H1 (cell line): ENCODE measurements around the gene NEURL4. TPM values are rescaled to one million over a fixed set of nuclear protein-coding genes. Genes with fewer than 3 reads are reported as not detected.

Source experiments
- CTCF ChIA-PET: fragments of 300-600 bp; sonication (Branson Sonifier 250); formaldehyde crosslinking; loops from one replicate; lab custom pipeline; 2021; ENCODE audit not compliant: partially characterized antibody; lab: Charles Lee
- POLR2A ChIA-PET: fragments of 300-600 bp; sonication (Branson Sonifier 250); formaldehyde crosslinking; loops from one replicate; lab custom pipeline; 2021; ENCODE audit warnings: inconsistent platforms; ENCODE audit not compliant: partially characterized antibody; lab: Charles Lee
- DNase-seq, 2 experiments: peaks; one replicate each; pipeline versions ENCODE4 v3.0.0 to v3.0.0-alpha.2; 2010 to 2022; ENCODE audit warnings: low spot score in 2 of 2, low read depth in 1 of 2, mixed read lengths in 1 of 2
- FAIRE-seq: peaks from 2 replicates; lab custom pipeline; 2011; peaks lifted over from hg19 to GRCh38; lab: Jason Lieb, UNC
- H2AFZ ChIP-seq: 2 replicates; pipeline ENCODE4 v1.8.1; 2012; ENCODE audit warnings: low read length, inconsistent platforms
- H2AK5ac ChIP-seq: 2 replicates; pipeline ENCODE4 v1.6.1; 2013; ENCODE audit warnings: low read depth, low read length
- H2BK120ac ChIP-seq: replicated peaks from 2 replicates; pipeline ENCODE3; 2013; ENCODE audit warnings: low read depth, low read length, inconsistent platforms
- H2BK12ac ChIP-seq: 2 replicates; pipeline ENCODE4 v1.6.1; 2013; ENCODE audit warnings: low read depth, low read length
- H2BK15ac ChIP-seq: 2 replicates; pipeline ENCODE4 v1.6.1; 2013; ENCODE audit warnings: low read length
- H2BK20ac ChIP-seq: 2 replicates; pipeline ENCODE4 v1.6.1; 2013; ENCODE audit warnings: low read length
- H2BK5ac ChIP-seq: 2 replicates; pipeline ENCODE4 v1.6.1; 2013; ENCODE audit warnings: low read depth, low read length
- H3K14ac ChIP-seq: 2 replicates; pipeline ENCODE4 v1.6.1; 2013; ENCODE audit warnings: inconsistent platforms; ENCODE audit not compliant: insufficient read length
- H3K18ac ChIP-seq: 2 replicates; pipeline ENCODE4 v1.6.1; 2013; ENCODE audit warnings: low read length; ENCODE audit errors: extremely low read depth
- H3K23ac ChIP-seq: 2 replicates; pipeline ENCODE4 v1.6.1; 2013; ENCODE audit warnings: inconsistent platforms; ENCODE audit not compliant: insufficient read length
- H3K23me2 ChIP-seq: 2 replicates; pipeline ENCODE4 v1.6.1; 2013; ENCODE audit warnings: low read depth, low read length
- H3K27ac ChIP-seq: 2 replicates; pipeline ENCODE4 v1.6.1; 2011; ENCODE audit warnings: low read depth, low read length, inconsistent platforms
- H3K27me3 ChIP-seq, 4 experiments: replicated peaks in 1 of 4; 1 replicate in 1 of 4; 2 replicates in 3 of 4; pipeline versions ENCODE4 v1.6.1 to v1.8.1; 2011 to 2013; ENCODE audit warnings: low read length in 3 of 4, mild to moderate bottlenecking in 3 of 4, inconsistent platforms in 2 of 4, mixed read lengths in 2 of 4, moderate library complexity in 1 of 4; ENCODE audit not compliant: control insufficient read depth in 3 of 4, insufficient read depth in 3 of 4; ENCODE audit errors: extremely low read depth in 1 of 4
- H3K36me3 ChIP-seq, 4 experiments: 2 replicates each; pipeline versions ENCODE4 v1.6.1 to v1.8.1; 2011 to 2013; ENCODE audit warnings: mild to moderate bottlenecking in 4 of 4, low read length in 3 of 4, moderate library complexity in 2 of 4, control low read depth in 1 of 4, inconsistent platforms in 1 of 4; ENCODE audit not compliant: insufficient read depth in 4 of 4, control insufficient read depth in 2 of 4
- H3K4ac ChIP-seq: replicated peaks from 2 replicates; pipeline ENCODE3; 2013; ENCODE audit warnings: low read length, low read depth, mixed read lengths, inconsistent platforms; ENCODE audit not compliant: insufficient read length
- H3K4me1 ChIP-seq, 4 experiments: replicated peaks in 1 of 4; 1 replicate in 1 of 4; 2 replicates in 3 of 4; pipeline versions ENCODE4 v1.6.1 to v1.8.1; 2011 to 2013; ENCODE audit warnings: low read length in 3 of 4, inconsistent platforms in 2 of 4, mixed read lengths in 1 of 4; ENCODE audit not compliant: insufficient read depth in 4 of 4, control insufficient read depth in 3 of 4
- H3K4me2 ChIP-seq, 2 experiments: 2 replicates each; pipeline versions ENCODE4 v1.6.1 to v1.8.1; 2011 to 2013; ENCODE audit warnings: low read depth in 2 of 2, low read length in 2 of 2, control low read depth in 1 of 2, inconsistent platforms in 1 of 2, mild to moderate bottlenecking in 1 of 2; ENCODE audit not compliant: insufficient read depth in 1 of 2
- H3K4me3 ChIP-seq, 4 experiments: fragments of 200-600, 300-600 bp in 1 of 4; sonication (generic), shearing (Covaris generic), sonication (Bioruptor Twin) in 1 of 4; 2 replicates each; pipeline versions ENCODE4 v1.5.1 to v1.8.1; 2011 to 2016; ENCODE audit warnings: low read length in 4 of 4, low read depth in 3 of 4, control low read depth in 2 of 4, inconsistent platforms in 2 of 4, mild to moderate bottlenecking in 2 of 4, mixed read lengths in 1 of 4, moderate library complexity in 1 of 4; ENCODE audit not compliant: insufficient read depth in 2 of 4; ENCODE audit errors: extremely low read depth in 1 of 4
- H3K56ac ChIP-seq: replicated peaks from 2 replicates; pipeline ENCODE3; 2013; ENCODE audit warnings: low read depth, mild to moderate bottlenecking, mixed read lengths, low read length, inconsistent platforms; ENCODE audit not compliant: insufficient read length
- H3K79me1 ChIP-seq: 2 replicates; pipeline ENCODE4 v1.6.1; 2013; ENCODE audit warnings: low read depth, low read length, control low read depth
- H3K79me2 ChIP-seq, 2 experiments: 2 replicates each; pipeline versions ENCODE4 v1.6.1 to v1.8.1; 2012 to 2013; ENCODE audit warnings: low read length in 2 of 2, mild to moderate bottlenecking in 2 of 2, inconsistent platforms in 1 of 2; ENCODE audit not compliant: insufficient read depth in 2 of 2, control insufficient read depth in 1 of 2
- H3K9ac ChIP-seq, 4 experiments: replicated peaks in 1 of 4; 1 replicate in 1 of 4; 2 replicates in 3 of 4; pipeline versions ENCODE4 v1.6.1 to v1.8.1; 2011 to 2013; ENCODE audit warnings: low read depth in 3 of 4, low read length in 3 of 4, control low read depth in 2 of 4, mild to moderate bottlenecking in 2 of 4, moderate library complexity in 2 of 4, inconsistent platforms in 1 of 4; ENCODE audit errors: extremely low read depth in 1 of 4
- H3K9me3 ChIP-seq, 2 experiments: 2 replicates each; pipeline versions ENCODE4 v1.6.1 to v1.8.1; 2012 to 2013; ENCODE audit warnings: mild to moderate bottlenecking in 2 of 2, moderate library complexity in 2 of 2, control low read depth in 1 of 2, inconsistent platforms in 1 of 2, low read depth in 1 of 2, low read length in 1 of 2, mixed read lengths in 1 of 2; ENCODE audit not compliant: insufficient read depth in 2 of 2
- H4K20me1 ChIP-seq, 2 experiments: replicated peaks in 1 of 2; 2 replicates each; pipeline versions ENCODE3 to v1.8.1; 2011 to 2013; ENCODE audit warnings: inconsistent platforms in 2 of 2, low read length in 2 of 2, mild to moderate bottlenecking in 1 of 2; ENCODE audit not compliant: insufficient read depth in 2 of 2, control insufficient read depth in 1 of 2
- H4K5ac ChIP-seq: 2 replicates; pipeline ENCODE4 v1.6.1; 2013; ENCODE audit warnings: low read length, low read depth, mixed read lengths, inconsistent platforms; ENCODE audit not compliant: insufficient read length
- H4K8ac ChIP-seq: 2 replicates; pipeline ENCODE4 v1.8.0; 2013; ENCODE audit warnings: mild to moderate bottlenecking, moderate library complexity, low read length, inconsistent platforms; ENCODE audit not compliant: insufficient read depth; ENCODE audit errors: extremely low read depth
- H4K91ac ChIP-seq: replicated peaks from 2 replicates; pipeline ENCODE3; 2013; ENCODE audit warnings: low read length, mixed read lengths, inconsistent platforms; ENCODE audit not compliant: insufficient read length
- CBX8 ChIP-seq: fragments of 300-800, 300-1000 bp; sonication (generic); IDR thresholded peaks from 2 replicates; pipeline ENCODE4 v1.7.1; 2016; ENCODE audit warnings: low read depth, low read length, borderline replicate concordance
- CREB1 ChIP-seq: IDR thresholded peaks from 2 replicates; pipeline ENCODE4 v1.6.1; 2012; ENCODE audit warnings: inconsistent platforms
- FOSL1 ChIP-seq: IDR thresholded peaks from 2 replicates; pipeline ENCODE4 v1.6.1; 2011; ENCODE audit warnings: mild to moderate bottlenecking, low read depth, low read length, moderate library complexity; ENCODE audit not compliant: insufficient read depth
- HDAC6 ChIP-seq: IDR thresholded peaks from one replicate; pipeline ENCODE4 v1.7.1; 2012; ENCODE audit warnings: low read depth, mild to moderate bottlenecking, inconsistent platforms, low read length, moderate library complexity
- POLR2AphosphoS5 ChIP-seq: IDR thresholded peaks from 2 replicates; pipeline ENCODE4 v1.6.1; 2011; ENCODE audit warnings: low read depth, low read length
- RNF2 ChIP-seq: fragments of 200-900, 300-1000 bp; sonication (generic); IDR thresholded peaks from 2 replicates; pipeline ENCODE4 v1.7.1; 2016; ENCODE audit warnings: borderline replicate concordance, low read depth, mild to moderate bottlenecking, antibody characterized with exemption, low read length; ENCODE audit not compliant: poor library complexity, severe bottlenecking; ENCODE audit errors: missing control alignments
- RXRA ChIP-seq: IDR thresholded peaks from 2 replicates; pipeline ENCODE4 v1.6.1; 2011; ENCODE audit warnings: low read depth, mild to moderate bottlenecking, low read length, moderate library complexity; ENCODE audit not compliant: insufficient read depth
- SRF ChIP-seq: IDR thresholded peaks from 2 replicates; pipeline ENCODE4 v1.6.1; 2011; ENCODE audit warnings: mild to moderate bottlenecking, low read depth, low read length, moderate library complexity
- WGBS, 2 experiments: shearing (Covaris generic) in 1 of 2; methylation state at CpG; one replicate each; pipeline versions ENCODE4 v1.1.6 to v1.1.7; 2013 to 2015; ENCODE audit warnings: low lambda C conversion rate in 2 of 2, mixed read lengths in 2 of 2, inconsistent platforms in 1 of 2, low coverage in 1 of 2, missing lambda C conversion rate in 1 of 2; ENCODE audit not compliant: insufficient replicate concordance in 2 of 2, insufficient coverage in 1 of 2, insufficient read length in 1 of 2; ENCODE audit errors: extremely low coverage in 1 of 2, missing lambda C conversion rate in 1 of 2; 5-methylcytosine and 5-hydroxymethylcytosine counted together
- polyA plus RNA-seq, 7 experiments: library from polyadenylated mRNA; depleted of rRNA in 3 of 7; stranded (reverse) in 5 of 7; unstranded in 2 of 7; fragments of >200 nt in 5 of 7; fragments of 200-250 nt in 2 of 7; gene quantifications; 1 replicate in 5 of 7; 2 replicates in 1 of 7; 4 replicates in 1 of 7; pipeline versions ENCODE4 v1.2.1 to v1.2.3, GENCODE V29; 2011 to 2013; ENCODE audit warnings: missing spikeins in 2 of 7, mixed read lengths in 2 of 7
- total RNA-seq: library from RNA; stranded (reverse); fragmentation: NEBNext Ultra II Directional; extraction: Animal tissue kit (Norgen Biotek cat#: 25700); gene quantifications from 2 replicates; pipeline ENCODE4 v1.2.1, GENCODE V29; 2021
- TF ChIP-seq, protein P1 (sequence below), 3 experiments: IDR thresholded peaks; 1 replicate in 2 of 3; 2 replicates in 1 of 3; pipeline versions ENCODE4 v1.5.1 to v1.6.1; 2011; ENCODE audit warnings: low read length in 3 of 3, mild to moderate bottlenecking in 3 of 3, inconsistent platforms in 2 of 3, low read depth in 1 of 3, moderate library complexity in 1 of 3; ENCODE audit not compliant: insufficient read depth in 1 of 3; ENCODE audit errors: control extremely low read depth in 1 of 3

NEURL4 gene
- total and polyA plus RNA-seq, 2 of the 8 experiments (the other 6 are each of a cell fraction or from before 2014, with no cell fraction given) = 29.6 to 46.8 TPM

DNA sequence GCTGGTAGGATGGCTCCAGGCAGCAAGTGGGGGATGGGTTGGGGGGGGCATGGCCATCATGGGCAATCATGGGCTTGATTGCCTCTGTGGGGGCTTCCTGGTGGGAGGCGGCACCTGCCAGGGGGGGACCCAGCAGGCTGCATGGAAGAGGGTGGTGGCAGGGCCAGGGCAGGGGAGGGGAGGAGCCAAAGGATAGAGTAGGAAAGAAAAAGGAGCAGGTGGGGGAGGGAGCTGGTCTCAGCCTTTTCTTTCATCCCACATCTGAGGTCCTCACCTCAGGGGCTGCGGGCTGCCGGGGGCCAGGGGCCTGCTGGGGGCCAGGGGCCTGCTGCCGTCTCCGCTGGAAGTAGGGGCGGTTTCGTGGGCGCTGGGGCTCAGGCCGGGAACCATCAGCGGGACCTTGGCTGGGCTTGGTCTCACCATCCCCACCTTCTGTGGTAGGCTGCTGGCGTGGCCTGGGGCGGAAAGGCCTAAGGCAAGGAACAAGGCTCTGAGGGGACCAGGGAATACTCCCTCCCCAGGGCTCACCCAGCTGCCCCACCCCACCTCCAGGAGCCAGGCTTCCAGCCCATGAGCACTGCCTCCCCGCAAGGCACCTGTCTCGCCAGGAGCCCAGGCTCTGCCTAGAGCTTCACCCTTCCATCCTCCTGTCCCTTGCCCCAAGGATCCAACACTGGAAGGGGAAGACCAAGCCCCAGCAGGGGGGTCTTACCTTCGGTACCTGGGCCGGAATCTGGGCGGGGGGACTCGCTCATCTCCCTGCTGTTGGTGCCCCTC is 39.7 kb downstream of the NEURL4 start:
- Histone ChIP-seq H2BK120ac (no peak overlapping the region), H4K8ac (no peak overlapping the region), H4K5ac (no peak overlapping the region), H3K23ac (no peak overlapping the region), H2AK5ac (no peak overlapping the region), H2BK15ac (no peak overlapping the region), H3K18ac (no peak overlapping the region), H3K79me1 (peaks cover 2% of the 10 kb centered on the region; the same call in 1 of the 2 replicates), H3K4me2 (no peak overlapping the region), H2AFZ (no peak overlapping the region), H3K27me3 (no peaks in the 10 kb centered on the region; a peak in 2 of 7 replicates), H3K9ac (no peak overlapping the region), H3K4me3 (no peak overlapping the region), H4K91ac (no peak overlapping the region), H2BK5ac (no peak overlapping the region), H2BK12ac (no peak overlapping the region), H4K20me1 (peaks cover 0 to 9% of the 10 kb centered on the region in 2 experiments), H3K36me3 (peaks cover 0 to 6% (median 3%) of the 10 kb centered on the region in 4 experiments; a peak in 3 of 8 replicates), H3K9me3 (no peaks in the 10 kb centered on the region), H3K4me1 (peaks cover 0 to 9% (median 7%) of the 10 kb centered on the region in 4 experiments; a peak in 6 of 7 replicates), H3K56ac (no peak overlapping the region), H3K79me2 (no peaks in the 10 kb centered on the region), H3K4ac (no peak overlapping the region), H3K23me2 (no peaks in the 10 kb centered on the region; the same call in 1 of the 2 replicates), H3K27ac (no peak overlapping the region), H3K14ac (no peak overlapping the region), H2BK20ac (no peak overlapping the region)
- 90% methylated on average over 10 of the region's 18 CpGs; no CpG with 5 or more reads in 1 of the 2 experiments for WGBS, 2 experiments
- CTCF ChIA-PET = interaction anchor here (1.2 to 5.7 kb wide), 2 partner anchors 8 to 67 kb away, joined by 3 to 46 read pairs; partner anchors contain the start of gene SLC2A4
- no peak for FAIRE-seq
- no peak for DNase-seq
- POLR2A ChIA-PET = interaction anchor here (0.6 to 6.7 kb wide), 12 partner anchors 8 to 842 kb away, joined by 3 to 94 read pairs (median 4); partner anchors contain the start of genes CLDN7, CTDNEP1, ELP5 and GABARAP
- TF ChIP-seq, protein P1, sequence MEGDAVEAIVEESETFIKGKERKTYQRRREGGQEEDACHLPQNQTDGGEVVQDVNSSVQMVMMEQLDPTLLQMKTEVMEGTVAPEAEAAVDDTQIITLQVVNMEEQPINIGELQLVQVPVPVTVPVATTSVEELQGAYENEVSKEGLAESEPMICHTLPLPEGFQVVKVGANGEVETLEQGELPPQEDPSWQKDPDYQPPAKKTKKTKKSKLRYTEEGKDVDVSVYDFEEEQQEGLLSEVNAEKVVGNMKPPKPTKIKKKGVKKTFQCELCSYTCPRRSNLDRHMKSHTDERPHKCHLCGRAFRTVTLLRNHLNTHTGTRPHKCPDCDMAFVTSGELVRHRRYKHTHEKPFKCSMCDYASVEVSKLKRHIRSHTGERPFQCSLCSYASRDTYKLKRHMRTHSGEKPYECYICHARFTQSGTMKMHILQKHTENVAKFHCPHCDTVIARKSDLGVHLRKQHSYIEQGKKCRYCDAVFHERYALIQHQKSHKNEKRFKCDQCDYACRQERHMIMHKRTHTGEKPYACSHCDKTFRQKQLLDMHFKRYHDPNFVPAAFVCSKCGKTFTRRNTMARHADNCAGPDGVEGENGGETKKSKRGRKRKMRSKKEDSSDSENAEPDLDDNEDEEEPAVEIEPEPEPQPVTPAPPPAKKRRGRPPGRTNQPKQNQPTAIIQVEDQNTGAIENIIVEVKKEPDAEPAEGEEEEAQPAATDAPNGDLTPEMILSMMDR (IDR thresholded peaks at IDR 0.05; ENCODE audit: control extremely low read depth in 1 of 3, insufficient read depth in 1 of 3, low read depth in 1 of 3, low read length in 3 of 3) = no peak
- no peak for TF ChIP-seq RNF2
- TF ChIP-seq CREB1 = no peak
- TF ChIP-seq POLR2AphosphoS5 = no peak
- no peak for TF ChIP-seq FOSL1
- no peak for TF ChIP-seq HDAC6
- TF ChIP-seq RXRA = no peak
- no peak for TF ChIP-seq SRF
- no peak for TF ChIP-seq CBX8
